ENCODE results near the gene MAPKAPK5.

Gene MAPKAPK5

GRCh38 chr12:111841750-111842555, at the start of gene MAPKAPK5:
TSS of gene MAPKAPK5 (plus strand) at chr12:111842228. CDS start at chr12:111842734, 506 bp downstream.
- peak; percentile 98 for DNase-seq (ENCODE audit: low spot score)
- in situ Hi-C loops (cut with MboI; ENCODE audit: low pct_unique_long_range_greater_than_20kb, low sequenced_read_pairs, unreplicated experiment), result no loop called here
- TF ChIP-seq CTCF (IDR thresholded peaks at IDR 0.05; ENCODE audit: extremely low read depth, insufficient read depth, missing control alignments), result no peak

GRCh38 chr12:111792856-111793235, 49.2 kb upstream of the MAPKAPK5 start:
- in situ Hi-C loops (cut with MboI; ENCODE audit: low pct_unique_long_range_greater_than_20kb, low sequenced_read_pairs, unreplicated experiment), result no loop called here
- DNase-seq (ENCODE audit: low spot score), result no peak
- TF ChIP-seq CTCF (IDR thresholded peaks at IDR 0.05; ENCODE audit: extremely low read depth, insufficient read depth, missing control alignments), result no peak

- DNase-seq (ENCODE audit: low spot score), result no peak
- no peak for TF ChIP-seq CTCF (IDR thresholded peaks at IDR 0.05; ENCODE audit: extremely low read depth, insufficient read depth, missing control alignments)
- in situ Hi-C loops (cut with MboI; ENCODE audit: low pct_unique_long_range_greater_than_20kb, low sequenced_read_pairs, unreplicated experiment), result no loop called here
Observed at GRCh38 chr12:111798182-111798581, 43.8 kb upstream of the MAPKAPK5 start.

- TF ChIP-seq CTCF (IDR thresholded peaks at IDR 0.05; ENCODE audit: extremely low read depth, insufficient read depth, missing control alignments), result no peak
- in situ Hi-C loops (cut with MboI; ENCODE audit: low pct_unique_long_range_greater_than_20kb, low sequenced_read_pairs, unreplicated experiment), result loop anchor here (10.0 kb wide), 1 partner anchor 45 kb away; no protein-coding TSS in a partner anchor
- peak; percentile 8 for DNase-seq (ENCODE audit: low spot score)
Observed at GRCh38 chr12:111799758-111800157, 42.3 kb upstream of the MAPKAPK5 start.

GRCh38 chr12:111803038-111803626, 38.9 kb upstream of the MAPKAPK5 start:
- TF ChIP-seq CTCF (IDR thresholded peaks at IDR 0.05; ENCODE audit: extremely low read depth, insufficient read depth, missing control alignments), result no peak
- in situ Hi-C loops (cut with MboI; ENCODE audit: low pct_unique_long_range_greater_than_20kb, low sequenced_read_pairs, unreplicated experiment), result loop anchor here (10.0 kb wide), 1 partner anchor 48 kb away; no protein-coding TSS in a partner anchor
- no peak for DNase-seq (ENCODE audit: low spot score)

- no peak for TF ChIP-seq CTCF (IDR thresholded peaks at IDR 0.05; ENCODE audit: extremely low read depth, insufficient read depth, missing control alignments)
- peak; percentile 2 for DNase-seq (ENCODE audit: low spot score)
- in situ Hi-C loops (cut with MboI; ENCODE audit: low pct_unique_long_range_greater_than_20kb, low sequenced_read_pairs, unreplicated experiment), result loop anchor here (10.0 kb wide), 1 partner anchor 49 kb away; no protein-coding TSS in a partner anchor
Observed at GRCh38 chr12:111803851-111804250, 38.2 kb upstream of the MAPKAPK5 start.

All from GM13977 (cell line).